Right cardiac atrium (tissue), 5 donors: Measurements from ENCODE around the gene YARS1. TPM values are rescaled to one million over a fixed set of nuclear protein-coding genes. Genes with fewer than 3 reads are reported as not detected.

Source experiments
- polyA plus RNA-seq: library from polyadenylated mRNA; stranded (reverse); fragments of 200-250 nt; gene quantifications from one replicate; pipeline ENCODE4 v1.2.3, GENCODE V29; 2013
- total RNA-seq, 4 donors: library from RNA; stranded (reverse); fragmentation: NEBNext Ultra II Directional; extraction: Animal tissue kit (Norgen Biotek cat#: 25700); gene quantifications; one replicate each; pipeline ENCODE4 v1.2.1, GENCODE V29; 2021
- donor health status: healthy with polysubstance abuse.
- donor health status: DM: no; HTN: yes; CAD: no.
- donor health status: DM: no; HTN: no; CAD: no.
- donor health status: DM: no; HTN: yes; CAD: no; lungs with severe emphysema.
- donor health status: DM: yes; HTN: yes; CAD: no.

Gene YARS1
- total and polyA plus RNA-seq, 5 donors = 20.8 to 54.7 (median 36.2) TPM

Other genes with a start within 250 kb of the YARS1 start
- 10 to 100 TPM; 28.9 to 35.0 (median 32.7) TPM for gene ZBTB8OS, start 166.8 kb downstream of the YARS1 start, total RNA-seq
- 50.4 TPM for gene ZBTB8OS, start 166.8 kb downstream of the YARS1 start, polyA plus RNA-seq
- gene RBBP4, start 166.2 kb downstream of the YARS1 start, total RNA-seq = 100 to 1,000 TPM; 106 to 114 (median 112) TPM
- gene RBBP4, start 166.2 kb downstream of the YARS1 start, polyA plus RNA-seq = 52.7 TPM
- gene SYNC, start 114.6 kb downstream of the YARS1 start, total RNA-seq = 10 to 100 TPM; 18.4 to 33.6 (median 24.5) TPM
- gene SYNC, start 114.6 kb downstream of the YARS1 start, polyA plus RNA-seq = 14.1 TPM
- gene S100PBP, start 295 bp upstream of the YARS1 start, total RNA-seq = 10 to 100 TPM; 14.2 to 19.8 (median 15.4) TPM
- 8.1 TPM for gene S100PBP, start 295 bp upstream of the YARS1 start, polyA plus RNA-seq
- 100 to 1,000 TPM in 3 of 4 donors, 10 to 100 TPM in 1; 94.5 to 151 (median 111) TPM for gene FNDC5, start 53.6 kb upstream of the YARS1 start, total RNA-seq
- 106 TPM for gene FNDC5, start 53.6 kb upstream of the YARS1 start, polyA plus RNA-seq
- gene HPCA, start 69.1 kb upstream of the YARS1 start, total RNA-seq = not detected
- 0.07 TPM for gene HPCA, start 69.1 kb upstream of the YARS1 start, polyA plus RNA-seq
- gene TMEM54, start 84.0 kb upstream of the YARS1 start, total RNA-seq = 10 to 100 TPM in 1 of 4 donors, 1 to 10 TPM in 3; 7.8 to 11.6 (median 8.7) TPM
- 9.9 TPM for gene TMEM54, start 84.0 kb upstream of the YARS1 start, polyA plus RNA-seq
- 10 to 100 TPM in 3 of 4 donors, 1 to 10 TPM in 1; 9.8 to 12.5 (median 11.3) TPM for gene RNF19B, start 147.5 kb upstream of the YARS1 start, total RNA-seq
- gene RNF19B, start 147.5 kb upstream of the YARS1 start, polyA plus RNA-seq = 3.8 TPM
- gene AK2, start 219.5 kb upstream of the YARS1 start, total RNA-seq = 100 to 1,000 TPM; 114 to 143 (median 130) TPM
- 149 TPM for gene AK2, start 219.5 kb upstream of the YARS1 start, polyA plus RNA-seq